GM12878 (cell line): ENCODE data around the gene ELL. TPM values are rescaled to one million over a fixed set of nuclear protein-coding genes. Genes with fewer than 3 reads are reported as not detected.

Source experiments
- ATF7 ChIP-seq: fragments of 450-650 bp; IDR thresholded peaks from 2 replicates; pipeline ENCODE4 v1.6.1; 2016; ENCODE audit warnings: low read depth, mild to moderate bottlenecking
- BACH1 ChIP-seq: fragments of 450-650 bp; IDR thresholded peaks from 2 replicates; pipeline ENCODE4 v1.6.1; 2017; ENCODE audit warnings: mild to moderate bottlenecking, borderline replicate concordance
- BCL11A ChIP-seq: IDR thresholded peaks from 2 replicates; pipeline ENCODE4 v1.6.1; 2011; ENCODE audit warnings: low read depth, low read length
- E2F8 ChIP-seq: fragments of 450-650 bp; IDR thresholded peaks from 2 replicates; pipeline ENCODE4 v1.6.1; 2018; ENCODE audit warnings: mild to moderate bottlenecking, low read depth, moderate library complexity; ENCODE audit not compliant: partially characterized antibody
- EGR1 ChIP-seq, 2 experiments: IDR thresholded peaks; 1 replicate in 1 of 2; 2 replicates in 1 of 2; pipeline ENCODE4 v1.6.1; 2011 to 2012; ENCODE audit warnings: low read depth in 2 of 2, low read length in 2 of 2, borderline replicate concordance in 1 of 2, mild to moderate bottlenecking in 1 of 2, moderate library complexity in 1 of 2
- GABPA ChIP-seq: IDR thresholded peaks from 2 replicates; pipeline ENCODE4 v1.6.1; 2014; ENCODE audit warnings: antibody characterized with exemption, low read depth, mild to moderate bottlenecking, inconsistent platforms
- IKZF1 ChIP-seq: fragments of 450-650 bp; conservative IDR thresholded peaks from 2 replicates; pipeline ENCODE4 v1.6.1; 2017; ENCODE audit warnings: antibody characterized with exemption, mild to moderate bottlenecking
- IRF4 ChIP-seq: IDR thresholded peaks from 2 replicates; pipeline ENCODE4 v1.6.1; 2011; ENCODE audit warnings: low read depth, low read length
- JUND ChIP-seq: IDR thresholded peaks from 2 replicates; pipeline ENCODE4 v1.6.1; 2012; ENCODE audit warnings: low read depth, mild to moderate bottlenecking, low read length, improper control_type of control experiment, moderate library complexity
- NR2F1 ChIP-seq: fragments of 450-650 bp; conservative IDR thresholded peaks from 2 replicates; pipeline ENCODE4 v1.6.1; 2017; ENCODE audit warnings: mild to moderate bottlenecking
- PAX5 ChIP-seq: IDR thresholded peaks from 2 replicates; pipeline ENCODE4 v1.6.1; 2011; ENCODE audit warnings: low read depth, low read length, borderline replicate concordance
- PML ChIP-seq: IDR thresholded peaks from 2 replicates; pipeline ENCODE4 v1.6.1; 2012; ENCODE audit warnings: low read length, inconsistent platforms
- POLR2A ChIP-seq: IDR thresholded peaks from 2 replicates; pipeline ENCODE4 v1.6.1; 2011; ENCODE audit warnings: low read depth, mild to moderate bottlenecking, low read length
- RUNX3 ChIP-seq: IDR thresholded peaks from 2 replicates; pipeline ENCODE4 v1.6.1; 2012; ENCODE audit warnings: low read length, inconsistent platforms
- SPI1 ChIP-seq: IDR thresholded peaks from 2 replicates; pipeline ENCODE4 v1.6.1; 2011; ENCODE audit warnings: low read depth, mild to moderate bottlenecking, low read length, moderate library complexity, borderline replicate concordance; ENCODE audit not compliant: insufficient read depth
- SRF ChIP-seq, 2 experiments: IDR thresholded peaks; 2 replicates each; pipeline ENCODE4 v1.6.1; 2011; ENCODE audit warnings: low read depth in 2 of 2, low read length in 2 of 2, mild to moderate bottlenecking in 1 of 2, moderate library complexity in 1 of 2
- STAT3 ChIP-seq: IDR thresholded peaks from 2 replicates; pipeline ENCODE4 v1.6.1; 2011; ENCODE audit warnings: low read depth, low read length, improper control_type of control experiment
- TCF12 ChIP-seq: IDR thresholded peaks from 2 replicates; pipeline ENCODE4 v1.6.1; 2011; ENCODE audit warnings: low read depth, mild to moderate bottlenecking, low read length
- YBX1 ChIP-seq: fragments of 450-650 bp; IDR thresholded peaks from 2 replicates; pipeline ENCODE4 v1.6.1; 2016; ENCODE audit warnings: antibody characterized with exemption
- ZNF217 ChIP-seq: fragments of 450-650 bp; IDR thresholded peaks from 2 replicates; pipeline ENCODE4 v1.6.1; 2017; ENCODE audit warnings: antibody characterized with exemption, mild to moderate bottlenecking
- ZNF384 ChIP-seq: IDR thresholded peaks from 2 replicates; pipeline ENCODE4 v1.6.1; 2012; ENCODE audit warnings: low read depth, mild to moderate bottlenecking, low read length, improper control_type of control experiment, borderline replicate concordance
- ZNF622 ChIP-seq: fragments of 450-650 bp; IDR thresholded peaks from 2 replicates; pipeline ENCODE4 v1.6.1; 2017; ENCODE audit warnings: mild to moderate bottlenecking, inconsistent platforms
- polyA plus RNA-seq, 11 experiments: library from polyadenylated mRNA; depleted of rRNA in 4 of 11; unstranded in 6 of 11; stranded (reverse) in 5 of 11; fragments of >200 nt; fragmentation: Nextera tagmentation in 4 of 11; fragmentation: Illumina TruSeq in 1 of 11; extraction: Ambion mirVana in 4 of 11; extraction: Trizol in 1 of 11; gene quantifications; 1 replicate in 1 of 11; 2 replicates in 10 of 11; pipeline versions ENCODE4 v1.2.1 to v1.2.3, GENCODE V29; 2011 to 2016; ENCODE audit warnings: inconsistent platforms in 2 of 11, missing spikeins in 2 of 11, low read depth in 1 of 11
- total RNA-seq, 4 experiments: library from RNA; depleted of rRNA in 3 of 4; stranded (reverse); fragments of >200 nt in 3 of 4; fragmentation: Illumina TruSeq in 1 of 4; extraction: Trizol in 1 of 4; gene quantifications; 2 replicates each; pipeline versions ENCODE4 v1.2.1 to v1.2.3, GENCODE V29; 2013 to 2021
- TF ChIP-seq, protein P1 (sequence below): fragments of 450-650 bp; IDR thresholded peaks from 2 replicates; pipeline ENCODE4 v1.6.1; 2017; ENCODE audit warnings: mild to moderate bottlenecking, low read depth, inconsistent platforms; ENCODE audit not compliant: poor library complexity, severe bottlenecking
- TF ChIP-seq, protein P2 (sequence below): fragments of 450-650 bp; IDR thresholded peaks from 2 replicates; pipeline ENCODE4 v1.6.1; 2018; ENCODE audit warnings: borderline replicate concordance, mild to moderate bottlenecking; ENCODE audit not compliant: partially characterized antibody

The ELL gene
- total and polyA plus RNA-seq, 10 of the 15 experiments (the other 5 are each of a cell fraction or from before 2014, with no cell fraction given) = 0.91 to 25.0 (median 9.1) TPM

- 0 out of 2 replicates have a peak, but pooled peaks have one; percentile 12 for TF ChIP-seq TCF12
- 0 out of 2 replicates have a peak, but pooled peaks have one; percentile 35 for TF ChIP-seq IKZF1
- TF ChIP-seq SRF (IDR thresholded peaks at IDR 0.05; ENCODE audit: low read depth in 2 of 2, low read length in 2 of 2) = no peak
- TF ChIP-seq ATF7 = peak; percentile 48; the same call in 1 of the 2 replicates
- peak; percentile 79 for TF ChIP-seq POLR2A
- TF ChIP-seq EGR1 (IDR thresholded peaks at IDR 0.05; ENCODE audit: borderline replicate concordance in 1 of 2, low read depth in 2 of 2, low read length in 2 of 2) = peak in 1 of 2 experiments; percentile 42; a peak in 1 of 3 replicates
- TF ChIP-seq IRF4 = no peak
- TF ChIP-seq ZNF384 = no peak
- no peak for TF ChIP-seq JUND
- no peak for TF ChIP-seq PML
- no peak for TF ChIP-seq PAX5
- TF ChIP-seq BCL11A = no peak
- no peak for TF ChIP-seq ZNF622
- TF ChIP-seq, protein P1, sequence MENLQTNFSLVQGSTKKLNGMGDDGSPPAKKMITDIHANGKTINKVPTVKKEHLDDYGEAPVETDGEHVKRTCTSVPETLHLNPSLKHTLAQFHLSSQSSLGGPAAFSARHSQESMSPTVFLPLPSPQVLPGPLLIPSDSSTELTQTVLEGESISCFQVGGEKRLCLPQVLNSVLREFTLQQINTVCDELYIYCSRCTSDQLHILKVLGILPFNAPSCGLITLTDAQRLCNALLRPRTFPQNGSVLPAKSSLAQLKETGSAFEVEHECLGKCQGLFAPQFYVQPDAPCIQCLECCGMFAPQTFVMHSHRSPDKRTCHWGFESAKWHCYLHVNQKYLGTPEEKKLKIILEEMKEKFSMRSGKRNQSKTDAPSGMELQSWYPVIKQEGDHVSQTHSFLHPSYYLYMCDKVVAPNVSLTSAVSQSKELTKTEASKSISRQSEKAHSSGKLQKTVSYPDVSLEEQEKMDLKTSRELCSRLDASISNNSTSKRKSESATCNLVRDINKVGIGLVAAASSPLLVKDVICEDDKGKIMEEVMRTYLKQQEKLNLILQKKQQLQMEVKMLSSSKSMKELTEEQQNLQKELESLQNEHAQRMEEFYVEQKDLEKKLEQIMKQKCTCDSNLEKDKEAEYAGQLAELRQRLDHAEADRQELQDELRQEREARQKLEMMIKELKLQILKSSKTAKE = no peak
- TF ChIP-seq NR2F1 = peak; percentile 42; the same call in 1 of the 2 replicates
- no peak for TF ChIP-seq STAT3
- TF ChIP-seq SPI1 = peak; percentile 76
- TF ChIP-seq RUNX3 = peak; percentile 16; the same call in 1 of the 2 replicates
- TF ChIP-seq, protein P2, sequence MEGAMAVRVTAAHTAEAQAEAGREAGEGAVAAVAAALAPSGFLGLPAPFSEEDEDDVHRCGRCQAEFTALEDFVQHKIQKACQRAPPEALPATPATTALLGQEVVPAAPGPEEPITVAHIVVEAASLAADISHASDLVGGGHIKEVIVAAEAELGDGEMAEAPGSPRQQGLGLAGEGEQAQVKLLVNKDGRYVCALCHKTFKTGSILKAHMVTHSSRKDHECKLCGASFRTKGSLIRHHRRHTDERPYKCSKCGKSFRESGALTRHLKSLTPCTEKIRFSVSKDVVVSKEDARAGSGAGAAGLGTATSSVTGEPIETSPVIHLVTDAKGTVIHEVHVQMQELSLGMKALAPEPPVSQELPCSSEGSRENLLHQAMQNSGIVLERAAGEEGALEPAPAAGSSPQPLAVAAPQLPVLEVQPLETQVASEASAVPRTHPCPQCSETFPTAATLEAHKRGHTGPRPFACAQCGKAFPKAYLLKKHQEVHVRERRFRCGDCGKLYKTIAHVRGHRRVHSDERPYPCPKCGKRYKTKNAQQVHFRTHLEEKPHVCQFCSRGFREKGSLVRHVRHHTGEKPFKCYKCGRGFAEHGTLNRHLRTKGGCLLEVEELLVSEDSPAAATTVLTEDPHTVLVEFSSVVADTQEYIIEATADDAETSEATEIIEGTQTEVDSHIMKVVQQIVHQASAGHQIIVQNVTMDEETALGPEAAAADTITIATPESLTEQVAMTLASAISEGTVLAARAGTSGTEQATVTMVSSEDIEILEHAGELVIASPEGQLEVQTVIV = no peak
- no peak for TF ChIP-seq YBX1
- 0 out of 2 replicates have a peak, but pooled peaks have one; percentile 56 for TF ChIP-seq ZNF217
- TF ChIP-seq E2F8 = peak; percentile 39
- TF ChIP-seq BACH1 = peak; percentile 32; the same call in 1 of the 2 replicates
- no peak for TF ChIP-seq GABPA
These were observed 124.3 kb downstream of the ELL start, which contains the start of gene LRRC25 (continued) for GRCh38 chr19:18397242-18398202.
